HG03159 (cell line): Measurements from ENCODE around the gene XRCC6.
"Not testable (repeated sequence)": the region's sequence is repeated elsewhere in the genome, so short reads cannot be mapped to it uniquely, and the experiment has no call there.

Experiments used
- ATAC-seq: cut with Tn5 transposase; IDR thresholded peaks from one replicate; pipeline ENCODE4 v1.9.1; 2021; ENCODE audit warnings: mild to moderate bottlenecking, moderate library complexity; ENCODE audit not compliant: unreplicated experiment

Gene XRCC6

GRCh38 chr22:41621099-41621910 lies at the start of gene XRCC6:
TSS of gene XRCC6 (plus strand) at chr22:41621295. CDS start at chr22:41622005, 710 bp downstream.
- ATAC-seq, result peak; percentile 79

DNA sequence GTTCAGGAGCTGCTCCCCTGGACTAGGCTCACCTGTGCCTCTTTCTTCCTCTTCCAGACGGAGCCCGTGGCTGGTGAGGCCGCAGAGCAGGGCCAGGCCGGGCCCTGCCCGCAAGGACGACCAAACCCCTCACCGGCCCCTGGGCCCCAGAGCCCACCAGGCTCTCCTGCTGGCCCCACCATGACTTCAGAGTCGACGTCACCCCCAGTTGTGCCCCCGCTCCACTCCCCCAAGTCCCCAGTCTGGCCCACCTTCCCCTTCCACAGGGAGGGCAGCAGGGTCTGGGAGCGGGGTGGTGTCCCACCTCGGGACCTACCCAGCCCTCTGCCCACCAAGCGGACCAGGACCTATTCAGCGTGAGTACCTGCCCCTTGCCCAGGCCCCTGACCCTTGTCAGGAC lies 49.3 kb upstream of the XRCC6 start:
- ATAC-seq, result no peak

- not testable (repeated sequence) for ATAC-seq
Observed at GRCh38 chr22:41572305-41572704, 48.8 kb upstream of the XRCC6 start.

DNA sequence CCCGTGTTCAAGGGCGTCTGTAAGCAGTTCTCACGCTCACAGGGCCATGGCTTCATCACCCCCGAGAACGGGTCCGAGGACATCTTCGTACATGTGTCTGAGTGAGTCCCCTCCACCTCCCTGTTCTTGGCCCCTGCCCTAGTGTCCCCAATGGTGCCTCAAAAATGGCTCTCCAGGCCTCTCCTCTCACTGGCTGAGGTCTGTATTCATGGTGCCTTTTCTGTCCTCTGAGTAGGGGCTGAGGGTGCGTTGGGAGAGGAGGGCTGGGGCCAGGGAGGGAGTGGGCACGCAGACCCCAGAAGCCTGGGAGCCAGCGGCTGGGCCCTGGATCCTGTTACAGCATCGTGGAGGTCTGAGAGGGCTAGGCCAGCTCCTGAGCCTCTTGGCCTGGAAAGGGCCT lies 47.4 kb upstream of the XRCC6 start:
- no peak for ATAC-seq

- no peak for ATAC-seq
Observed at GRCh38 chr22:41574847-41575381, 46.2 kb upstream of the XRCC6 start.

DNA sequence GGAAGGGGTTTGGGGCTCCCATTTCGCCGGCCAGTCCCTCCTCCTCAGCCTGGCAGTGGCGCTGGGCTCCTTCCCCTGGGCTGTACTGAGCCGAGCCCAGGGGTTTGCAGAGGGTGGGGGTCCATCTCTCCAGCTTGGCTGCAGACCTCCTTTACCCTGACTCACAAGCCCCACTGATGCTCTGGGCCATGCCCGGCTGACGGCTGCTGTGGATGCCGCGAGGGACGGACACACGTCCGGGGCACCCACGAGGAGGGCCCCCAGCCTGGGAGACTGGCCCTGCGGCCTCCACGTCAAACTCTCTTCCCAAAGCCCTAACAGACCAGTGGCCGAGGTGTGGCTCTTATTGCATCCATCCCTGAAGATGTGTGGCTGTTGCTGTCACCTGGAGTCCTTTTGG lies 45.6 kb upstream of the XRCC6 start:
- no peak for ATAC-seq

GRCh38 chr22:41576877-41577276 lies 44.2 kb upstream of the XRCC6 start:
- no peak for ATAC-seq

- no peak for ATAC-seq
Observed at GRCh38 chr22:41578114-41578513, 43.0 kb upstream of the XRCC6 start.

- ATAC-seq, result no peak
Observed at GRCh38 chr22:41578818-41579217, 42.3 kb upstream of the XRCC6 start.

DNA sequence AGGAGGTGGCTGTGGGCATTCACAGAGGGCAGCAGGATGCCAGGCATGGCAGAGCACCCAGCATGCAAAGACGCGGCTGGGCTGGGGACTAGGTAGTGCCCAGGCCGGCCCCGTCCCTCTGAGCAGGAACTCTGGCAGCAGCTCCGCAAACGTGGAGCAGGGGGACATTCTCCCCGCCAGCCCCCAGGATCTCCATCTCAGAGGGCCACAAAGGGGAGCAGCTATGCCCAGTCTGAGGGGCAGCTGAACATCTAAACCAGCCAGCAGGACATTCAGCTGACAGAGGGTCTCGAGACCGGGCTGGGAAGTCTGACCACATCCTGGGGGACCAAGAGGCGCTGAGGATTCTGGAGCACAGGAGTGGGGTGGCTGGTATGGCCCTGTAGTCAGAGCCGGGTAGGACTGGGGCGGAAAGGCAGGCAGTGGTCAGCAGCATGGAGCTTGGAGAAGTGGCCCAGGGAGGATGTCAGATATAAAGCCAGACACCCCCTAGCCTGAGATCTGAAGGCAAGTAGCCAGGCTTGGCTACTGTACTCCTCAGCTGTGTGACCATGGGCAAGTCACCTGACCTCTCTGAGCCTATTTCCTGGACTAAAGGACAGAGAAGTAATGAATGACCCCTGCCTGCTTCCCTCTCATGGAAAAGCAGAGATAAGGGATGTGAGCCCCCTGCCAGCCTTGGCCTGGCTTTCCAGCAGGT lies 41.6 kb upstream of the XRCC6 start:
- no peak for ATAC-seq

DNA sequence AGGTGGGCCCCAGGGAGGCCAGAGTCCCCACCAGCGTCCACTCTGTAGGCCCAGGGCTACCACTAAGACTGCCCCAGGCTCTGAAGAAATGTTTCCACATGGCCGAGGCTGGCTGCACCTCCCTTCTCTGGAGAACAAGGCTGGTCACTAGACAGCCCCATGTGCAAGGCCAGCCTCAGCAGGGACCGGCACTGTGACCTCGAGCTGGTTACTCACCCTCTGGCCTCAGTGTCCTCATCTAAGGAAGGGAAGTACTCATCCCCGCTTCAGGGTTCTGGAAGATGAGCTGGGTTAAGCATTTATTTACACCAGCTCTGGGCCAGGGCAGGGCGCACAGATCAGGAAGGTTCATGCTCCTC lies 41.1 kb upstream of the XRCC6 start:
- ATAC-seq, result no peak

GRCh38 chr22:41582694-41583093 lies 38.4 kb upstream of the XRCC6 start:
- no peak for ATAC-seq

- ATAC-seq, result no peak
Observed at GRCh38 chr22:41584881-41585280, 36.2 kb upstream of the XRCC6 start.

DNA sequence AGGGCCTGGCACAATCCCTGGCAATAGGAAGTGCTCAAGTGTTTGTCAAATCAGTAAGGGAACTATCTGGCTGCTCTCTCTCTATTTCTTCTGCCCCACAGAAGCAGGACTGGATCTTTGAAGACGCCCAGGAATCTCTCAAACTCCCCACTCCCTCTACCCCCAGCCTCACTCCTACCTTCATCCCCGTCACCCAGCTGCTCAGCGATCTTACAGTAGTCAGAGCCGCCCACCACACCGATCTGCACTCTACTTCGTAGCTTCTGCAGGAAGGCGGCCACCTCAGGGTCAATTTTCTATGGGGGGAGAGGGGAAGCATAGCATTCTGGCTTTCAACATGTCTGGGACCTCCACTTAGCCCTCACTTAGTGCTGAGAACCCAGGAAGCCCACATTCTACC lies 35.2 kb upstream of the XRCC6 start:
- ATAC-seq, result no peak

DNA sequence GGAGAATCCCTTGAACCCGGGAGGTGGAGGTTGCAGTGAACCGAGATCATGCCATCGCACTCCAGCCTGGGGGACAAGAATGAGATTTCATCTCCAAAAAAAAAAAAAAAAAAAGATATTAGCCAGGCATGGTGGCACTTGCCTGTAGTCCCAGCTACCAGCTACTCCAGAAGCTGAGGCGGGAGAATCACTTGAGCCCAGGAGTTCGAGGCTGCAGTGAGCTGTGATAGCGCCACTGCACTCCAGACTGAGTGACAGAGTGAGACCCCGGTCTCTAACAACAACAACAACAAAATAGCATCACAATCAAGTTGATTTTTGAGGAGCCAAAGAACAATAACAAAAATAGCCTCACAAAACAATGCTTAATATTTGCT lies 33.8 kb upstream of the XRCC6 start:
- ATAC-seq, result no peak

- ATAC-seq, result peak; percentile 87
Observed at GRCh38 chr22:41589391-41590241, 31.5 kb upstream of the XRCC6 start, which contains the start of gene PMM1. TSS of gene PMM1 (minus strand) at chr22:41589840. CDS start at chr22:41589805, 35 bp downstream.

DNA sequence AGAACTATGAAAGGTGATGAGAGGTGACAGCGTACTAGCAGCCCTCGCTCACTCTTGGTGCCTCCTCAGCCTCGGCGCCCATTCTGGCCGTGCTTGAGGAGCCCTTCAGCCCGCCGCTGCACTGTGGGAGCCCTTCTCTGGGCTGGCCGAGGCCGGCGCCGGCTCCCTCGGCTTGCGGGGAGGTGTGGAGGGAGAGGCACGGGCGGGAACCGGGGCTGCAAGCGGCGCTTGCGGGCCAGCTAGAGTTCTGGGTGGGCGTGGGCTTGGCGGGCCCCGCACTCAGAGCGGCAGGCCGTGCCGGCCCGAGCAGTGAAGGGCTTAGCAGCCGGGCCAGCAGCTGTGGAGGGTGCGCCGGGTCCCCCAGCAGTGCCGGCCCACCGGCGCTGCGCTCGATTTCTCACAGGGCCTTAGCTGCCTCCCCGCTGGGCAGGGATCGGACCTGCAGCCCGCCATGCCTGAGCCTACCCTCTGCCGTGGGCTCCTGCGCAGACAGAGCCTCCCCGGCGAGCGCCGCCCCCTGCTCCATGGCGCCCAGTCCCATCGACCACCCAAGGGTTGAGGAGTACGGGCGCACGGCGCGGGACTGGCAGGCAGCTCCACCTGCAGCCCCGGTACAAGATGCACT lies 27.6 kb upstream of the XRCC6 start:
- ATAC-seq, result not testable (repeated sequence)

DNA sequence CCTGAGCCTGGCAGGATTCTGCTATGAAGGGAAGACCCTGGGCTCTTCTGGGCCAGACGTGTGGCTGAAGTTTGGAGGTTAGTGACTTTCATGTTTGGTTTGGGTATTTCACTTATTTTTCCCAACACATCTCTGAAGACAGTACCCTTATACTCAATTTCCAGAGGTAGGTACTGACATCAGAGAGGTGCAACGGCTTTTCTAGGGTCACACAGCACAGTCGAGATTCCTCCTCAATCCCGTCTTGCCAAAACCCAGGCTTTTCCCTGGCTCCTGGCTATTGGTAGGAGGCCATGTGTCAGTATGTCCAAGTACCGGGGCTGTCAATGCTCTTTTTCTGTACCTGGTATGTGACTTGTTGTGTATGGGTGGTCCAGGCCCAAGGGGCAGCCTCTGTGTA lies 25.4 kb upstream of the XRCC6 start:
- ATAC-seq, result no peak

- ATAC-seq, result no peak
Observed at GRCh38 chr22:41596776-41597634, 24.1 kb upstream of the XRCC6 start.

GRCh38 chr22:41597635-41597953 lies 23.5 kb upstream of the XRCC6 start:
- ATAC-seq, result no peak
